RWPE2 (cell line): ENCODE data around the gene N4BP2.

ENCODE experiments used
- ATAC-seq: fragments of 200-7000 bp; cut with Tn5 transposase; 3 replicates; pipeline ENCODE4 v1.9.1; 2021; ENCODE audit warnings: low read depth
- DNase-seq: peaks from one replicate; pipeline ENCODE4 v3.0.0-alpha.2; 2020; ENCODE audit warnings: low spot score
- H3K27ac ChIP-seq: fragments of 450-650 bp; 2 replicates; pipeline ENCODE4 v1.5.1; 2017; ENCODE audit warnings: mild to moderate bottlenecking; ENCODE audit not compliant: poor library complexity, severe bottlenecking
- H3K27me3 ChIP-seq: fragments of 250-450 bp; sonication (Bioruptor Pico); 2 replicates; pipeline ENCODE4 v1.5.1; 2021; ENCODE audit warnings: mild to moderate bottlenecking, moderate library complexity; ENCODE audit not compliant: insufficient read depth, poor library complexity, severe bottlenecking
- H3K36me3 ChIP-seq: fragments of 250-450 bp; sonication (Bioruptor Pico); 2 replicates; pipeline ENCODE4 v1.5.1; 2020; ENCODE audit warnings: low read depth, mild to moderate bottlenecking, moderate library complexity
- H3K4me1 ChIP-seq: fragments of 250-450 bp; sonication (Bioruptor Pico); 2 replicates; pipeline ENCODE4 v1.5.1; 2021; ENCODE audit warnings: mild to moderate bottlenecking, moderate library complexity; ENCODE audit not compliant: insufficient read depth, poor library complexity, severe bottlenecking
- H3K4me3 ChIP-seq: fragments of 250-450 bp; sonication (Bioruptor Pico); 2 replicates; pipeline ENCODE4 v1.5.1; 2021; ENCODE audit warnings: mild to moderate bottlenecking, moderate library complexity; ENCODE audit not compliant: severe bottlenecking
- H3K9me3 ChIP-seq: fragments of 250-450 bp; sonication (Bioruptor Pico); 2 replicates; pipeline ENCODE4 v1.5.1; 2021; ENCODE audit warnings: mild to moderate bottlenecking, moderate library complexity; ENCODE audit not compliant: severe bottlenecking
- CTCF ChIP-seq: fragments of 450-650 bp; IDR thresholded peaks from one replicate; pipeline ENCODE4 v1.5.1; 2017; ENCODE audit warnings: mild to moderate bottlenecking, moderate library complexity; ENCODE audit not compliant: poor library complexity, severe bottlenecking

Gene N4BP2

GRCh38 chr4:40150932-40151331 is 94.3 kb downstream of the N4BP2 start:
- Histone ChIP-seq H3K4me3 (no peak overlapping the region), H3K27ac (no peak overlapping the region), H3K36me3 (no peaks in the 10 kb centered on the region), H3K27me3 (no peaks in the 10 kb centered on the region), H3K9me3 (no peaks in the 10 kb centered on the region), H3K4me1 (no peaks in the 10 kb centered on the region)
- ATAC-seq (no peak), DNase-seq (no peak)
- no peak for TF ChIP-seq CTCF

GRCh38 chr4:40152637-40153036 is 96.0 kb downstream of the N4BP2 start:
- ATAC-seq (no peak), DNase-seq (no peak)
- Histone ChIP-seq H3K4me3 (no peak overlapping the region), H3K4me1 (no peaks in the 10 kb centered on the region), H3K27ac (no peak overlapping the region), H3K9me3 (no peaks in the 10 kb centered on the region), H3K36me3 (no peaks in the 10 kb centered on the region), H3K27me3 (no peaks in the 10 kb centered on the region)
- TF ChIP-seq CTCF, result no peak

- no peaks in the 10 kb centered on the region; the same call in 1 of the 2 replicates for H3K36me3 ChIP-seq
- no peak for ATAC-seq
- no peak for TF ChIP-seq CTCF
Observed at GRCh38 chr4:40157436-40157835, 100.8 kb downstream of the N4BP2 start.

GRCh38 chr4:40160258-40160657 is 103.6 kb downstream of the N4BP2 start:
- Histone ChIP-seq H3K4me3 (no peak overlapping the region), H3K27me3 (no peaks in the 10 kb centered on the region), H3K9me3 (no peaks in the 10 kb centered on the region), H3K27ac (no peak overlapping the region), H3K4me1 (no peaks in the 10 kb centered on the region), H3K36me3 (no peaks in the 10 kb centered on the region; the same call in 1 of the 2 replicates)
- ATAC-seq (no peak), DNase-seq (no peak)
- TF ChIP-seq CTCF, result no peak

More at GRCh38 chr4:40157436-40157835, 100.8 kb downstream of the N4BP2 start:
- no peak for DNase-seq
- H3K27ac ChIP-seq, result no peak overlapping the region
- no peak overlapping the region for H3K4me3 ChIP-seq
- H3K27me3 ChIP-seq, result no peaks in the 10 kb centered on the region
- H3K4me1 ChIP-seq, result no peaks in the 10 kb centered on the region
- H3K9me3 ChIP-seq, result no peaks in the 10 kb centered on the region

- no peaks in the 10 kb centered on the region for H3K4me1 ChIP-seq
- no peak overlapping the region for H3K4me3 ChIP-seq
- H3K27me3 ChIP-seq, result no peaks in the 10 kb centered on the region
- peaks cover 5% of the 10 kb centered on the region for H3K36me3 ChIP-seq
- TF ChIP-seq CTCF, result no peak
- DNase-seq (no peak), ATAC-seq (no peak)
- peaks cover 8% of the 10 kb centered on the region for H3K9me3 ChIP-seq
- H3K27ac ChIP-seq, result no peak overlapping the region
Observed at GRCh38 chr4:40164459-40164858, 107.8 kb downstream of the N4BP2 start.
